ENCODE results near the gene MAPRE2.
A peak's percentile ranks its signal among the peaks of the same experiment; 100 is the strongest.
"Not testable (repeated sequence)": the region's sequence is repeated elsewhere in the genome, so short reads cannot be mapped to it uniquely, and the experiment has no call there.

MAPRE2 gene

DNA sequence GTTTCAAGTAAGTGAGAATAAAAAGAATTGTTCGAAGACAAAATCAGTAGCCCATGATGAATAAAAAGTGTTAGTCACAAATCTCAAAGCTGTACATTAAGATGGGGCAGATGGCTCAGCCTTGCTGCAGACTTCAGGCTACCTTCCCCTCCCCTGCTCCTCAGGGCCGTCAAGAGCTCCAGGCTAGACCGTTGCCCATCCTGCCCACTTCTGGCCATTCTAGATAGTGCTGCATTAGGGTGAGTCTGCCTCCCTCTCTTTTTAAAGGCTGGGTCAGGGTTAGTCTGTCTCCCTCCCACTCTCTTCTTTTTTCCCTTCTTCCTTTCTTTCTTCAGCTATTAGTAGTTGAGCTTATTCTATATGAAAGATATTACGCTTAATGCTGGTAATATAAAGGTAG, 86.0 kb downstream of the MAPRE2 start:
- DNase-seq: no peak

DNA sequence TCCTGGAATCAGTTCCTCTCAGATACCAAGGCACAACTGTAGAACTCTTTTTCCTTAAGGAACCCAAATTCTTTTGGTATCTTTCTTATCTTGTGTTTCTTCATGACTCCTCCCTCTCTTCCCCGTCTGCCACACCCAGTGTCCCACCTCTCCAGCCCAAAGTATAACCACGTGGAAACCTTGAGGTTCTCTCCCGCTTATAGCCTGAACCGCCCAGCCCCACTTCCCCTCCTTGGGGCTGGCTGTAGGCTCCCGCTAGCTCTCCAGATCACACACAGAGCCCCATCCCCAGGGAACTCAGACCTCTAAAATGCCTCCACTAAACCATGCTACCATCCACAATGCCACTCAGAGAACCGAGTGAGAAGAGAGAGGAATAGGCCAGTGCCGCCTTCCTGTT, 87.5 kb downstream of the MAPRE2 start:
- no peak for DNase-seq

DNA sequence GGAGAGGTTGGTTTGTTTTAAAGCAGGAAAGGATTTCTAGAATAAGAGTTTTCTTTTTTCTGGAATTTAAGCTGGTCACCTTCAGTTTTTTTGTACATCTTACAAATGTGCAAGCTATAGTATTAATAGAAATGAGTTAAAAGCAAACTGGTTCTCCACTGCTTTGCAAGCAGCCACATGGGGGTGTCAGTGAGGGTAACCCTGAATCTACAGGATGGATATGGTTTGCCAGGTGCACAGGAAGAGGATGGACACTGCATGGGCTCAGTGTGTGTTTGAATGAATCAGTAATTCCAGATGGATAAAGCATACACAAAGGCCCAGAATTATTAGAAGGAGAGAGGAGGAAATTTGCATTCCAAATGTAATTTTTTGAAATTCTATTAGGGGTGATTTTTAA, 89.0 kb downstream of the MAPRE2 start:
- no peak for DNase-seq

DNA sequence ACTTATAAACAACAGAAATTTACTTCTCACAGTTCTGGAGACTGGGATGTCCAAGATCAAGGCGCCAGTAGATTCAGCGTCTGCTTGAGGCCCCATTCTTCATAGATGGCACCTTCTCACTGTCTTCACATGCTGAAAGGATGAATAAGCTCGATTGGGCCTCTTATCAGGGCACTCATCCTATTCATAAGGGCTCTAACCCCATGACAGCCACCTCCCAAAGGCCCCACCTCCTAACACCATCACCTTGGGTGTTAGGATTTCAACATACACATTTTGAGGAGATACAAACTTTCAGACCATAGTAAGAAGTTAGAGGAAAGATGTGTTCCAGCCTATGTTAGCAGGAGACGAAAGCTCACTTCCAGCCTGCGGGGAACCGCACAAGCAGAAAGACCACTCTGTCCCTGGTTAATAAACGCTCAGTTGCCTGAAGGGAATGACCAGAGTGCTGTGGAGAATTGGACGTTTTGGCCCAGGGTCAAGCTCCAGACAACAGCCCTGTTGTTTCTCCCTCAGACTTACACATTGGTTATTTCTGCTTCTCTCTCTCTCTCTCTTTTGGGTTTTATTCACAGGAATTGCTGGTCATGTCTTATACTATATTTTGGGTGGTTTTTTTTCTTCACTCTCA, 90.3 kb downstream of the MAPRE2 start:
- DNase-seq: no peak

DNA sequence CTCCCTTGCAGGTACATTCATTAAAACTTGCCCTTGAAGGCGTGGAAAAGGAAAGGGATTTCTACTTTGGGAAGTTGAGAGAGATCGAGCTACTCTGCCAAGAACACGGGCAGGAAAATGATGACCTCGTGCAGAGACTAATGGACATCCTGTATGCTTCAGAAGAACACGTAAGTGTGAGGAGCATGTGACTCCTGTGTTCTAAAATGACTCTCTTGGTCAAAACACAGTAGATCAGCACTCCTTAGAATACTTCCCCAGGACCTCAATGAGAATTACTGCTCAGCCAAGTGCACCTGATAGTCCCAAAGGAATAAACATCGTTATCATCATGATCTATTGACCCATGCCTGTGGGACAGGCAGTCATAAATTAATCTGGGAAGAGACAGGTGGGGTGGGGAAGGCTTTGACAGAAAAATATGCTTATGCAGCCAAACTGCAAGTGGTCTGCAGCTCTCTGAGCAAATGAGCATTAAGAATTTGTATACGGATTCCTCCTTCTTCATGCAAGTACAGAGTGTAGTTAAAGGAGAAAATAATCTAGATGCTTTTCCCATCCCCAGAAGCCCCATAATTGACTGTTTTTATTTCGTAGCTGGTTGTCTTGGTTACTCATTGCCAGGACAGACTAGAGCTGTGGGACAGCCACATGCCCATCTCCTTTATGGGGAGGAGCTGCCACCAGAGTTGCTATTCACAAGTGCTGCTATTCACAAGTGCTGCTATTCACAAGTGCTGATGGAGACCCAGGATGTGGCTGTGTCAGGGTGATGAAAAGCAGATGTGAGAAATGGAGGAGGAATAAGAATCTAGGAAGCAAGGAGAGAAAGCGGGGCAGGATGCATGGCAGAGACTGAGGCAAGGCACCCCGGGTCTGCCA, 91.0 kb downstream of the MAPRE2 start:
- DNase-seq: no peak

- no peak for DNase-seq
Measured at GRCh38 chr18:35134190-35134730, 93.0 kb downstream of the MAPRE2 start.

DNA sequence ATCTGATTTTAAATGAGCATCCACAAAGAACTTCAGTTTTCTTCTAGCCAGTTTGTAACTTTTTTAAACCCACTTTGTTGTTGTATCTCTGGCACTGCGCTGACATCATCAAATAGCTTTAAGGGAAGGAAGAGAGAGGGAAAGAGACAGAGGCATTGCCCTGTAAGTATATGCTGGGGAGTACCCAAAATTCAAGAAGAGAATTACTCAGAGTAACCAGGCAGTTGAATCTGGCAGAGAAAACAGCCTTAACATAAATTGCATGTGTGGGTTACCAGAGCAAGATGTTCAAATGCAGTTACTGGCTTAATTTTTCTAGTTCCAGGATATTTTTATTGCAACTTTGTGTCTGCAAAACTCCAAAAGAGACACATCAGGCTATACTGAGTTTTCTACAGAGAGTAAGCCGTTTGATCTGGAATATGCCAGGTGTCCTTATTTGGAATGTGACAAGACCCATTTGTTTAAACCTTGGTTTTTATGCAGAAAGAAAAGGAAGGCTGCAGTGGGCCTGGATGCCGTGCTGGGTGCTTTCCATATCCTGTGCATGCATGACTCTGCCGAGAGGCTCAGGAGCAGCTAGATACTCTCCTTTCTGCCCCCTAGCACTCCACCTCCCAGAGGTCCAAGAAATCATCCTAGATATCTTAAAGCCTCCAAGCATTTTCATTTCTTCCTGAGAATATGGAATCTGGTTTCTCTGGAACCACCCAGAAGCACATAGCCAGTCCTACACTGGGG, 93.7 kb downstream of the MAPRE2 start:
- no peak for DNase-seq

DNA sequence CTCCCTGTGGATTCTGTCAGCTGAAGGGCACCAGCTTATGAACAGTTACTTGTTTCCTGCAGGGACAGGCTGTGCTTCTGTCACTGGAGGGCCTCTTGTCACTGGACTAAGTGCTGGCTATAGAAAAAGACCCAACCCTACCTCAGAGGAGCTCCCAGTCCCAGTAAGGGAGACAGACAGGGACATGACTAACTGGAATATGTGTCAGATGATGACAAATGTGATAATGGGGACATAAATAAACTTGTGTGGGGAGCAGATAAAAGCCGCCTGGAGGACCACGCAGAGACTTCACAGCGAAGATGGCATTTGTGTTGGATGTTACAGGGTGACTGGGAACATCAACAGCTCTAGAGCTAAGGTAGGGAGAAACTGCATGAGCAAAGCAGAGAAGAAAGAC, 95.0 kb downstream of the MAPRE2 start:
- no peak for DNase-seq

DNA sequence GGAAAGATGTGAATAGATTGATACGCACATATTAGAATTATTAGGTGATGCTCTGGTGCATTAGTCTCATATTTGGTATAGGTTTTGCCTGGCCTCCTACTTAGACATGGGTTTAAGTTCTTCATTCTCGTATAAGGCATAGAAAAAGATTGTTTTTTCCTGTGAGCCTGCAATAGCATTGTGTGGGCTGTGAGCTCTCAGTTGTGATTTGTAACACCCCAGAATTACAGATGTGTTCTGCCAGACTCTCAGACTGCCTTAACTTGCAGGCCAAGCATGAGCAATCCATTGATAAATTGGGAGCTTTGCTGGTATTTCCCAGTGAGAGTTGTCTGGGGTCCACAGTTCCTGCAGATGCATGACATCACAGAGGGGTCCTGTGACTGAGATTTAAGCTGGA, 95.7 kb downstream of the MAPRE2 start:
- DNase-seq: no peak

GRCh38 chr18:35137632-35138031, 96.4 kb downstream of the MAPRE2 start:
- no peak for DNase-seq

DNA sequence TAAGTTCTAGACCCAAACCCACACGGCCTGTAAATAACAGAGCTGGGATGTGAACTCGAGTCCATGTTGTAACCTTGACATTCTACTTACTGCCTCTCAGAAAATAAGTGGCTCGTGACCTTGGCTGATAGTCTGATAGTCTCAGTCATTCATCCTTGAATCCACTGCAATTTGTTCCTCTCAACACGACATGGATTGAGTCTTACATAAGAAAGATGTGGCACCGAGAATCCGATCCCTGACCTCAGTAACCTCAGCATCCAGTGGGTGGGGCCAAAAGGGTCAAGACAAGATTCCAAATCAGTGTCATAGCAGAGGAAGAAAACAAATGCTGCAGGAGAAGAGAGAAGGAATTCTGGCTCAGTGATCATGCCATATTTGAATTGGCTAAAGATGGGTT, 97.6 kb downstream of the MAPRE2 start:
- no peak for DNase-seq

DNA sequence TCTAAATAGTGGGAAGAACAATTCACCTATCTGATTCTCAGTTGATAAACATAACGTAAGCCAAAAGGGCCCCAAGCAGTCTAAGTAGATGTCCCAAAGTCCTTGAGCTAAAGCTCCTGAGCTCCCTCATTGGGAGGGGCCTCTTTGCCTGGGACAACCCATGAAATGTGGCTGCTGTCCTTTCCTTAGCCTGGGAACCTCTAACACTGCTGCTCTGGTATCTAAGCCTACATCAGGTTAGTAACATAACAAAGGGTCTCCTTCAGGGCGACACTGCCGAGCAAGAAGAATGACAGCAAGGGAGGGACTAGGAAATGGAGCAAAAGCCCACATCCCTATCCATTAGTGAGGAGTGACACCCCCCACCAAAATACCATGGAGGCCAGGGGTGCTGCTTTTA, 98.3 kb downstream of the MAPRE2 start:
- DNase-seq: no peak

- no peak for DNase-seq
Measured at GRCh38 chr18:35141077-35141476, 99.9 kb downstream of the MAPRE2 start.

- DNase-seq: no peak
Measured at GRCh38 chr18:35141567-35142274, 100.5 kb downstream of the MAPRE2 start.

- DNase-seq: no peak
Measured at GRCh38 chr18:35142275-35142615, 101.0 kb downstream of the MAPRE2 start.

DNA sequence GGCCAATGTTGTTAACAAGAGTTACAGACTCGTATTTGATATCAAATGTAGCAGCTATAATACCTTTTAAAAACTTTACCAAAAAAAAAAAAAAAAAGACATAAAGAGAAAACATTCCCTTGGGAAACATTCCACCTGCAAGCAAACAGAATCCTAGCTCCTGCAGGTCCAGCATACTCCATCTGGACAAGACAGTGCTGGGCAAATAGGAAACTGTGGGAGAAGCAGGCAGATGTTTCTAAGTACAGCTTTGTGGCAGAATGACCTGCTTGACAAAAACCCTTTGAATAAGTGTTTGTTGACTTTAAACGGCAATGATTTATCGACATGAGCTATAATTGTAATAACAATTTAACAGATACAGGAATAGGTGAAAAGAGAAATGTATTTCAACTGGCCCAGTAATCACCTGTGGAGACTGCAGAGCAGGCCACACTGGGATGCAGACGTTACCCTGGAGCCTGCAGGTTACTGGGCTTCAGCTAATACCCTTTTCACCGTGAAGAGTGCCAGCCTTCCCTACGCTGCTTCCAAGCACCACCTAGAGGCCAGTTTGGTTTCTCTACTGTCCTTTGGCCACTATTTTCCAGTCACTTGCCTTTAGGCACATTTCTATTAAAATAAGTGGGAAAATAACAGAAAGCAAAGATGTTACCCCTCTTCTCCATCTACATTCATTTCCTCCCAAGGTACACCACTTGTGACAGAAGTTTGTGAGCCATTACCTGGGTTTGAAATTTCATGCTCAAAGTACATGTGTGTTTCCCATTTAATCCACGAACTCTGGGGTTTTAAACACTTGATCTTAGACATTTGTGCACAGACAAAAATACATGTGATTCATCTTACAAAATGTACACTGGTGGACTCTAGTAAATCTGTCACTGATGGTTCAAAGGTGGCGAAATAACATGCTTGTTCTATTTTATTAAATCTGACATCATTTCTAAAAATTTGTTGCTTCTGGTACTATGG, 102.7 kb downstream of the MAPRE2 start:
- peak; percentile 28 for DNase-seq

DNA sequence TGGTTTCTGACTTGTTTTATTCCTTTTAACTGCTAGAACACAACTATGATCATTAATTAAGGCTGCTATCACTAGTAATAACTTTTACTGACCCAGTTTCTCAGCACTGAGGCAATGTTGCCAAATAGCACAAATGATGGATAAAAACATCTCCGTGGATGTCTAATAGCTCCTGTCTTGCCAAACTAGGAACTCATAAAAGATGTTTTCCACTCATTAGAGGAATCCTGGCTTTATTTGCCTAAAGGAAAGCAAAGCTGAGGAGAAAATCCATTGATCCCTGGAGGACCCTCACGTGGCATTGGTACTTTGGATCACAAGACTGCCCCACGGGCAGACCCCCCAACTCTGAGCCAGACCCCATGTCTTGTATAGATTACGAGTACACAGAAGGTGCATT, 103.5 kb downstream of the MAPRE2 start:
- no peak for DNase-seq

DNA sequence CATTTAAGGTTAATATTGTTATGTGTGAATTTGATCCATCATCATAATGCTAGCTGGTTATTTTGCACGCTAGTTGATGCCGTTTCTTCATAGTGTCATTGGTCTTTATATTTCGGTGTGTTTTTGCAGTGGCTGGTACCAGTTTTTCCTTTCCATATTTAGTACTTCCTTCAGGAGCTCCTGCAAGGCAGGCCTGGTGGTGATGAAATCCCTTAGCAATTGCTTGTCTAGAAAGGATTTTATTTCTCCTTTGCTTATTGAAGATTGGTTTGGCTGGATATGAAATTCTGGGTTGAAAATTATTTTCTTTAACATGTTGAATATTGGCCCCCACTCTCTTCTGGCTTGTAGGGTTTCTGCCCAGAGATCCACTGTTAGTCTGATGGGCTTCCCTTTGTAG, 109.0 kb downstream of the MAPRE2 start:
- not testable (repeated sequence) for DNase-seq

- no peak for DNase-seq
Measured at GRCh38 chr18:35153609-35154272, 112.5 kb downstream of the MAPRE2 start.

- no peak for DNase-seq
Measured at GRCh38 chr18:35155398-35156117, 114.3 kb downstream of the MAPRE2 start.

- DNase-seq: no peak
Measured at GRCh38 chr18:35157181-35157580, 116.0 kb downstream of the MAPRE2 start.

Measured in amniotic stem cell (primary cell).